ENCODE data around the gene GATAD2B.
A peak's percentile ranks its signal among the peaks of the same experiment; 100 is the strongest.

GATAD2B gene

GRCh38 chr1:153776352-153776751, 146.4 kb downstream of the GATAD2B start:
- WGBS (ENCODE audit: extremely low coverage, insufficient coverage, insufficient read length): no CpG with 5 or more reads among the region's 10 CpGs
- no peak overlapping the region for H2BK120ac ChIP-seq (ENCODE audit: insufficient read depth, low read length, poor library complexity)
- no peak overlapping the region for H4K91ac ChIP-seq (ENCODE audit: low read depth, low read length)
- no peak overlapping the region for H3K14ac ChIP-seq (ENCODE audit: low read length)
- no peak overlapping the region for H3K27ac ChIP-seq (ENCODE audit: low read depth, low read length)
- peaks cover 5 to 8% of the 10 kb centered on the region in 2 experiments for H3K4me1 ChIP-seq (ENCODE audit: control insufficient read depth in 1 of 2, insufficient read depth in 2 of 2, low read length in 2 of 2)
- H3K27me3 ChIP-seq (ENCODE audit: insufficient read depth, low read length): no peaks in the 10 kb centered on the region
- peaks cover 8% of the 10 kb centered on the region for H3K79me2 ChIP-seq (ENCODE audit: control insufficient read depth, insufficient read depth, low read length, poor library complexity)
- no peak overlapping the region for H3K18ac ChIP-seq (ENCODE audit: low read length)
- peaks cover 9% of the 10 kb centered on the region for H3K79me1 ChIP-seq (ENCODE audit: low read length)
- H3K4me2 ChIP-seq (ENCODE audit: low read length): peak overlapping the region; percentile 96
- peaks cover 29% of the 10 kb centered on the region in 2 experiments for H3K36me3 ChIP-seq (ENCODE audit: control insufficient read depth in 1 of 2, insufficient read depth in 2 of 2, low read length in 2 of 2)
- H2AFZ ChIP-seq (ENCODE audit: insufficient read depth, low read length, poor library complexity): no peak overlapping the region
- H3K23ac ChIP-seq (ENCODE audit: low read length): no peak overlapping the region
- H4K8ac ChIP-seq (ENCODE audit: low read depth, low read length): peak overlapping the region; percentile 47
- DNase-seq: no peak
- peak overlapping the region; percentile 5 for H2AK5ac ChIP-seq (ENCODE audit: low read length)
- no peak overlapping the region for H4K12ac ChIP-seq (ENCODE audit: low read depth, low read length)
- H3K9me3 ChIP-seq (ENCODE audit: insufficient read depth, low read depth, low read length): no peaks in the 10 kb centered on the region
- no peak overlapping the region for H3K9ac ChIP-seq (ENCODE audit: low read length)
- H3K4ac ChIP-seq (ENCODE audit: low read depth, low read length): no peak overlapping the region
- H3K4me3 ChIP-seq (ENCODE audit: low read depth, low read length): no peak overlapping the region
- H2BK12ac ChIP-seq (ENCODE audit: low read length): no peak overlapping the region
- H2BK5ac ChIP-seq (ENCODE audit: low read depth, low read length, poor library complexity): no peak overlapping the region

DNA sequence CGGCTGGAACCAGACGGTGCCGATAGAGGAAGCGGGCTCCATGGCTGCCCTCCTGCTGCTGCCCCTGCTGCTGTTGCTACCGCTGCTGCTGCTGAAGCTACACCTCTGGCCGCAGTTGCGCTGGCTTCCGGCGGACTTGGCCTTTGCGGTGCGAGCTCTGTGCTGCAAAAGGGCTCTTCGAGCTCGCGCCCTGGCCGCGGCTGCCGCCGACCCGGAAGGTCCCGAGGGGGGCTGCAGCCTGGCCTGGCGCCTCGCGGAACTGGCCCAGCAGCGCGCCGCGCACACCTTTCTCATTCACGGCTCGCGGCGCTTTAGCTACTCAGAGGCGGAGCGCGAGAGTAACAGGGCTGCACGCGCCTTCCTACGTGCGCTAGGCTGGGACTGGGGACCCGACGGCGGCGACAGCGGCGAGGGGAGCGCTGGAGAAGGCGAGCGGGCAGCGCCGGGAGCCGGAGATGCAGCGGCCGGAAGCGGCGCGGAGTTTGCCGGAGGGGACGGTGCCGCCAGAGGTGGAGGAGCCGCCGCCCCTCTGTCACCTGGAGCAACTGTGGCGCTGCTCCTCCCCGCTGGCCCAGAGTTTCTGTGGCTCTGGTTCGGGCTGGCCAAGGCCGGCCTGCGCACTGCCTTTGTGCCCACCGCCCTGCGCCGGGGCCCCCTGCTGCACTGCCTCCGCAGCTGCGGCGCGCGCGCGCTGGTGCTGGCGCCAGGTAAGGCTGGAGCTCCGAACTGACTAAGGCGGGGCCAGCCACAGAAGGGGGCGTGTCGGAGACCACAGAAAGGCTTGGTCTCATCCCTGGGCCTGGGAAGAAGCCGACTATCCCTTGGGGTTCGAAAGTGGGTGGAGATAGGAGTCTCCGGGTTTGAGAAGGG, 147.1 kb downstream of the GATAD2B start:
- peak overlapping the region; percentile 96 for H3K4me2 ChIP-seq (ENCODE audit: low read length)
- peaks cover 9% of the 10 kb centered on the region for H3K79me1 ChIP-seq (ENCODE audit: low read length)
- H3K79me2 ChIP-seq (ENCODE audit: control insufficient read depth, insufficient read depth, low read length, poor library complexity): peaks cover 8% of the 10 kb centered on the region
- peaks cover 5 to 8% of the 10 kb centered on the region in 2 experiments for H3K4me1 ChIP-seq (ENCODE audit: control insufficient read depth in 1 of 2, insufficient read depth in 2 of 2, low read length in 2 of 2)
- H2BK120ac ChIP-seq (ENCODE audit: insufficient read depth, low read length, poor library complexity): peak overlapping the region; percentile 34
- peak overlapping the region; percentile 63 for H4K8ac ChIP-seq (ENCODE audit: low read depth, low read length)
- peak overlapping the region; percentile 25 for H2AK5ac ChIP-seq (ENCODE audit: low read length)
- H2BK12ac ChIP-seq (ENCODE audit: low read length): no peak overlapping the region
- peak overlapping the region; percentile 84 for H3K18ac ChIP-seq (ENCODE audit: low read length)
- peak overlapping the region; percentile 74 for H4K91ac ChIP-seq (ENCODE audit: low read depth, low read length)
- H3K36me3 ChIP-seq (ENCODE audit: control insufficient read depth in 1 of 2, insufficient read depth in 2 of 2, low read length in 2 of 2): peaks cover 34 to 35% of the 10 kb centered on the region in 2 experiments
- H4K12ac ChIP-seq (ENCODE audit: low read depth, low read length): peak overlapping the region; percentile 65
- H3K27me3 ChIP-seq (ENCODE audit: insufficient read depth, low read length): no peaks in the 10 kb centered on the region
- H3K27ac ChIP-seq (ENCODE audit: low read depth, low read length): peak overlapping the region; percentile 80
- peak overlapping the region; percentile 79 for H3K9ac ChIP-seq (ENCODE audit: low read length)
- peak; percentile 69 to 78 for DNase-seq
- no peak overlapping the region for H3K23ac ChIP-seq (ENCODE audit: low read length)
- H3K14ac ChIP-seq (ENCODE audit: low read length): peak overlapping the region; percentile 94
- WGBS (ENCODE audit: extremely low coverage, insufficient coverage, insufficient read length): no CpG with 5 or more reads among the region's 83 CpGs
- H3K4me3 ChIP-seq (ENCODE audit: low read depth, low read length): peak overlapping the region; percentile 82
- H3K4ac ChIP-seq (ENCODE audit: low read depth, low read length): peak overlapping the region; percentile 31
- peak overlapping the region; percentile 77 for H2AFZ ChIP-seq (ENCODE audit: insufficient read depth, low read length, poor library complexity)
- no peaks in the 10 kb centered on the region for H3K9me3 ChIP-seq (ENCODE audit: insufficient read depth, low read depth, low read length)
- peak overlapping the region; percentile 48 for H2BK5ac ChIP-seq (ENCODE audit: low read depth, low read length, poor library complexity)

GRCh38 chr1:153774780-153775457, 147.9 kb downstream of the GATAD2B start, which contains the start of gene SLC27A3:
Gene SLC27A3 (plus strand): TSS chr1:153775407. CDS start chr1:153775498, 91 bp downstream.
- peak within 1 kb of the TSS; percentile 63 for H4K8ac ChIP-seq (ENCODE audit: low read depth, low read length)
- H2AFZ ChIP-seq (ENCODE audit: insufficient read depth, low read length, poor library complexity): peak within 1 kb of the TSS; percentile 77
- peaks cover 41 to 43% of the 10 kb centered on the region in 2 experiments for H3K36me3 ChIP-seq (ENCODE audit: control insufficient read depth in 1 of 2, insufficient read depth in 2 of 2, low read length in 2 of 2)
- peaks cover 5 to 8% of the 10 kb centered on the region in 2 experiments for H3K4me1 ChIP-seq (ENCODE audit: control insufficient read depth in 1 of 2, insufficient read depth in 2 of 2, low read length in 2 of 2)
- peak within 1 kb of the TSS; percentile 74 for H4K91ac ChIP-seq (ENCODE audit: low read depth, low read length)
- H3K4ac ChIP-seq (ENCODE audit: low read depth, low read length): peak within 1 kb of the TSS; percentile 31
- peaks cover 9% of the 10 kb centered on the region for H3K79me1 ChIP-seq (ENCODE audit: low read length)
- peak within 1 kb of the TSS; percentile 84 for H3K18ac ChIP-seq (ENCODE audit: low read length)
- WGBS (ENCODE audit: extremely low coverage, insufficient coverage, insufficient read length): no CpG with 5 or more reads among the region's 35 CpGs
- H3K4me3 ChIP-seq (ENCODE audit: low read depth, low read length): peak within 1 kb of the TSS; percentile 82
- H3K27me3 ChIP-seq (ENCODE audit: insufficient read depth, low read length): no peaks in the 10 kb centered on the region
- peak within 1 kb of the TSS; percentile 79 for H3K9ac ChIP-seq (ENCODE audit: low read length)
- peak within 1 kb of the TSS; percentile 34 for H2BK120ac ChIP-seq (ENCODE audit: insufficient read depth, low read length, poor library complexity)
- H2AK5ac ChIP-seq (ENCODE audit: low read length): peak within 1 kb of the TSS; percentile 25
- no peak within 1 kb of the TSS for H2BK12ac ChIP-seq (ENCODE audit: low read length)
- peak within 1 kb of the TSS; percentile 48 for H2BK5ac ChIP-seq (ENCODE audit: low read depth, low read length, poor library complexity)
- H3K4me2 ChIP-seq (ENCODE audit: low read length): peak within 1 kb of the TSS; percentile 96
- peaks cover 8% of the 10 kb centered on the region for H3K79me2 ChIP-seq (ENCODE audit: control insufficient read depth, insufficient read depth, low read length, poor library complexity)
- H4K12ac ChIP-seq (ENCODE audit: low read depth, low read length): peak within 1 kb of the TSS; percentile 65
- H3K23ac ChIP-seq (ENCODE audit: low read length): no peak within 1 kb of the TSS
- no peaks in the 10 kb centered on the region for H3K9me3 ChIP-seq (ENCODE audit: insufficient read depth, low read depth, low read length)
- peak within 1 kb of the TSS; percentile 94 for H3K14ac ChIP-seq (ENCODE audit: low read length)
- H3K27ac ChIP-seq (ENCODE audit: low read depth, low read length): peak within 1 kb of the TSS; percentile 80
- DNase-seq: peak; percentile 48 to 62

GRCh38 chr1:153774026-153774595, 148.7 kb downstream of the GATAD2B start:
- no peak overlapping the region for H4K12ac ChIP-seq (ENCODE audit: low read depth, low read length)
- H3K4me2 ChIP-seq (ENCODE audit: low read length): no peak overlapping the region
- no peak overlapping the region for H3K27ac ChIP-seq (ENCODE audit: low read depth, low read length)
- no peak for DNase-seq
- no peak overlapping the region for H4K91ac ChIP-seq (ENCODE audit: low read depth, low read length)
- peaks cover 9% of the 10 kb centered on the region for H3K79me1 ChIP-seq (ENCODE audit: low read length)
- H3K4me3 ChIP-seq (ENCODE audit: low read depth, low read length): no peak overlapping the region
- H3K79me2 ChIP-seq (ENCODE audit: control insufficient read depth, insufficient read depth, low read length, poor library complexity): peaks cover 8% of the 10 kb centered on the region
- H2BK5ac ChIP-seq (ENCODE audit: low read depth, low read length, poor library complexity): no peak overlapping the region
- H2AK5ac ChIP-seq (ENCODE audit: low read length): no peak overlapping the region
- no peaks in the 10 kb centered on the region for H3K27me3 ChIP-seq (ENCODE audit: insufficient read depth, low read length)
- WGBS (ENCODE audit: extremely low coverage, insufficient coverage, insufficient read length): no CpG with 5 or more reads among the region's 8 CpGs
- H3K4ac ChIP-seq (ENCODE audit: low read depth, low read length): no peak overlapping the region
- H2BK12ac ChIP-seq (ENCODE audit: low read length): no peak overlapping the region
- no peaks in the 10 kb centered on the region for H3K9me3 ChIP-seq (ENCODE audit: insufficient read depth, low read depth, low read length)
- no peak overlapping the region for H4K8ac ChIP-seq (ENCODE audit: low read depth, low read length)
- no peak overlapping the region for H3K23ac ChIP-seq (ENCODE audit: low read length)
- no peak overlapping the region for H2AFZ ChIP-seq (ENCODE audit: insufficient read depth, low read length, poor library complexity)
- H3K36me3 ChIP-seq (ENCODE audit: control insufficient read depth in 1 of 2, insufficient read depth in 2 of 2, low read length in 2 of 2): peaks cover 41 to 49% of the 10 kb centered on the region in 2 experiments
- H3K9ac ChIP-seq (ENCODE audit: low read length): no peak overlapping the region
- peaks cover 5 to 8% of the 10 kb centered on the region in 2 experiments for H3K4me1 ChIP-seq (ENCODE audit: control insufficient read depth in 1 of 2, insufficient read depth in 2 of 2, low read length in 2 of 2)
- no peak overlapping the region for H3K18ac ChIP-seq (ENCODE audit: low read length)
- H2BK120ac ChIP-seq (ENCODE audit: insufficient read depth, low read length, poor library complexity): no peak overlapping the region
- no peak overlapping the region for H3K14ac ChIP-seq (ENCODE audit: low read length)

Data from trophoblast cell (in vitro differentiated cells and primary cell).